Measurements from ENCODE around the gene LSAMP.

GRCh38 chr3:116019254-116019763 lies 426.0 kb downstream of the LSAMP start:
- no peak for TF ChIP-seq EP300 (IDR thresholded peaks at IDR 0.05)
- no peak for TF ChIP-seq ESRRA (IDR thresholded peaks at IDR 0.05; ENCODE audit: borderline replicate concordance, low read length)
- no peak for TF ChIP-seq POLR2A (IDR thresholded peaks at IDR 0.05; ENCODE audit: low read length)
- no peak for TF ChIP-seq CTCF (IDR thresholded peaks at IDR 0.05)
- TF ChIP-seq ZC3H11A (IDR thresholded peaks at IDR 0.05), result no peak
- TF ChIP-seq MAZ (IDR thresholded peaks at IDR 0.05; ENCODE audit: borderline replicate concordance, low read depth, low read length), result no peak
- no peak for TF ChIP-seq CBX2 (IDR thresholded peaks at IDR 0.05; ENCODE audit: borderline replicate concordance, low read depth)
- TF ChIP-seq, protein P1, sequence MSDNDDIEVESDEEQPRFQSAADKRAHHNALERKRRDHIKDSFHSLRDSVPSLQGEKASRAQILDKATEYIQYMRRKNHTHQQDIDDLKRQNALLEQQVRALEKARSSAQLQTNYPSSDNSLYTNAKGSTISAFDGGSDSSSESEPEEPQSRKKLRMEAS (IDR thresholded peaks at IDR 0.05), result no peak
- TF ChIP-seq PHF8 (IDR thresholded peaks at IDR 0.05; ENCODE audit: borderline replicate concordance, low read depth), result no peak
- TF ChIP-seq MYC (IDR thresholded peaks at IDR 0.05; ENCODE audit: borderline replicate concordance, low read length), result no peak
- TF ChIP-seq PBX3 (IDR thresholded peaks at IDR 0.05), result no peak
